A673 (cell line): ENCODE measurements around the gene DAD1.

Source experiments
- CTCF ChIP-seq: fragments of 300-800, 200-600 bp; sonication (generic); conservative IDR thresholded peaks from 2 replicates; pipeline ENCODE4 v1.5.1; 2017; ENCODE audit warnings: low read depth, mild to moderate bottlenecking, antibody characterized with exemption, low read length, moderate library complexity, mixed read lengths
- EZH2 ChIP-seq: fragments of 200-600 bp; sonication (generic); IDR thresholded peaks from 2 replicates; pipeline ENCODE4 v1.6.1; 2017; ENCODE audit warnings: borderline replicate concordance, low read depth, mild to moderate bottlenecking, mixed read lengths, antibody characterized with exemption, low read length; ENCODE audit not compliant: poor library complexity, severe bottlenecking

GRCh38 chr14:22630486-22630885, 41.5 kb upstream of the DAD1 start:
- TF ChIP-seq CTCF (no peak), EZH2 (no peak)
